HCT116 (cell line): ENCODE results near the gene RRAD. TPM values are rescaled to one million over a fixed set of nuclear protein-coding genes. Genes with fewer than 3 reads are reported as not detected.

Source experiments
- ATAC-seq: fragments of 200-7000 bp; cut with Tn5 transposase; 2 replicates; pipeline ENCODE4 v1.9.1; 2020; ENCODE audit warnings: mild to moderate bottlenecking, moderate library complexity
- BruUV-seq: library from RNA; stranded (reverse); fragments of 400-500 nt; replicated peaks from 2 replicates; lab custom pipeline; 2021; lab: Mats Ljungman, UMichigan
- CTCF ChIA-PET: fragments of 300-600 bp; sonication (Branson Sonifier 250); formaldehyde crosslinking; loops from one replicate; lab custom pipeline; 2021; ENCODE audit warnings: antibody characterized with exemption; lab: Charles Lee
- POLR2A ChIA-PET: fragments of 300-600, 350-600 bp; sonication (Branson Sonifier 250); formaldehyde crosslinking; loops from one replicate; lab custom pipeline; 2021; ENCODE audit warnings: antibody characterized with exemption; lab: Charles Lee
- RAD21 ChIA-PET, 2 experiments: fragments of 300-600 bp; sonication (Branson Sonifier 250); formaldehyde crosslinking; loops; one replicate each; lab custom pipeline; 2023; ENCODE audit warnings: low total read pairs in 2 of 2; ENCODE audit not compliant: uncharacterized antibody in 2 of 2, unreplicated experiment in 2 of 2, low non-redundant PET in 1 of 2; lab: Charles Lee
- DNase-seq: peaks from one replicate; pipeline ENCODE4 v3.0.0-alpha.2; 2010; ENCODE audit warnings: low read depth, low spot score
- H2AFZ ChIP-seq: fragments of 200-600 bp; shearing (Covaris generic), sonication (generic); 2 replicates; pipeline ENCODE4 v1.6.1; 2017; ENCODE audit warnings: low read depth, mixed run types, mixed read lengths, antibody characterized with exemption, low read length; ENCODE audit not compliant: poor library complexity, severe bottlenecking
- H3K27ac ChIP-seq: 2 replicates; pipeline ENCODE4 v1.5.1; 2012; ENCODE audit warnings: low read depth, low read length
- H3K27me3 ChIP-seq: fragments of 200-600 bp; sonication (generic); 2 replicates; pipeline ENCODE4 v1.6.1; 2016; ENCODE audit warnings: mixed run types, low read length, mixed read lengths; ENCODE audit not compliant: insufficient read depth
- H3K36me3 ChIP-seq, 2 experiments: fragments of 200-500 bp in 1 of 2; fragments of 200-600 bp in 1 of 2; sonication (Bioruptor generic) in 1 of 2; sonication (generic) in 1 of 2; 2 replicates each; pipeline versions ENCODE4 v1.5.1 to v1.6.1; 2014 to 2016; ENCODE audit warnings: low read length in 2 of 2, inconsistent platforms in 1 of 2, mixed read lengths in 1 of 2, mixed run types in 1 of 2; ENCODE audit not compliant: insufficient read depth in 2 of 2, control insufficient read depth in 1 of 2
- H3K4me1 ChIP-seq, 2 experiments: fragments of 200-600 bp in 1 of 2; sonication (generic) in 1 of 2; 2 replicates each; pipeline versions ENCODE4 v1.5.1 to v1.6.1; 2012 to 2017; ENCODE audit warnings: low read length in 2 of 2, inconsistent platforms in 1 of 2, mild to moderate bottlenecking in 1 of 2, mixed read lengths in 1 of 2, mixed run types in 1 of 2, moderate library complexity in 1 of 2; ENCODE audit not compliant: insufficient read depth in 2 of 2, control insufficient read depth in 1 of 2
- H3K4me2 ChIP-seq: fragments of 200-600 bp; sonication (generic); 2 replicates; pipeline ENCODE4 v1.6.1; 2017; ENCODE audit warnings: mixed run types, low read length, mixed read lengths
- H3K4me3 ChIP-seq, 2 experiments: fragments of 200-600 bp in 1 of 2; sonication (generic) in 1 of 2; replicated peaks in 1 of 2; 2 replicates each; pipeline ENCODE4 v1.5.1; 2011 to 2016; ENCODE audit warnings: low read length in 2 of 2, control low read depth in 1 of 2, low read depth in 1 of 2, mild to moderate bottlenecking in 1 of 2, mixed read lengths in 1 of 2, mixed run types in 1 of 2
- H3K79me2 ChIP-seq: fragments of 200-600 bp; sonication (generic); 2 replicates; pipeline ENCODE4 v1.6.1; 2017; ENCODE audit warnings: mild to moderate bottlenecking, mixed run types, low read length, moderate library complexity, mixed read lengths; ENCODE audit not compliant: insufficient read depth
- H3K9ac ChIP-seq: fragments of 200-600 bp; sonication (generic); 2 replicates; pipeline ENCODE4 v1.6.1; 2016; ENCODE audit warnings: low read length, mixed read lengths
- H3K9me2 ChIP-seq: fragments of 200-600 bp; sonication (generic), shearing (Covaris generic); 2 replicates; pipeline ENCODE4 v1.6.1; 2017; ENCODE audit warnings: mixed run types, mild to moderate bottlenecking, moderate library complexity; ENCODE audit not compliant: insufficient read depth
- H3K9me3 ChIP-seq, 2 experiments: fragments of 200-500 bp in 1 of 2; fragments of 200-600 bp in 1 of 2; sonication (Bioruptor generic) in 1 of 2; sonication (generic) in 1 of 2; 2 replicates each; pipeline ENCODE4 v1.6.1; 2014 to 2017; ENCODE audit warnings: low read length in 2 of 2, mixed read lengths in 2 of 2, inconsistent platforms in 1 of 2, low read depth in 1 of 2, mild to moderate bottlenecking in 1 of 2, mixed run types in 1 of 2, moderate library complexity in 1 of 2; ENCODE audit not compliant: control insufficient read depth in 1 of 2, insufficient read depth in 1 of 2
- H4K20me1 ChIP-seq: fragments of 200-600 bp; sonication (generic), shearing (Covaris generic); 2 replicates; pipeline ENCODE4 v1.6.1; 2017; ENCODE audit warnings: mixed run types, mild to moderate bottlenecking, moderate library complexity; ENCODE audit not compliant: insufficient read depth
- ELF1 ChIP-seq: IDR thresholded peaks from 2 replicates; pipeline ENCODE4 v1.6.1; 2012; ENCODE audit warnings: low read depth, borderline replicate concordance
- EZH2 ChIP-seq: fragments of 200-600 bp; sonication (generic); IDR thresholded peaks from 2 replicates; pipeline ENCODE4 v1.6.1; 2017; ENCODE audit warnings: antibody characterized with exemption, mixed run types
- intact Hi-C: fragments of 100-400 bp; cut with micrococcal nuclease; formaldehyde crosslinking; loops from 2 replicates; pipeline ENCODE4 v1.10.0; 2022
- total RNA-seq: library from RNA; stranded (reverse); gene quantifications from one replicate; pipeline ENCODE4 v1.2.1, GENCODE V29; 2021; ENCODE audit not compliant: unreplicated experiment
- TF ChIP-seq, protein P1 (sequence below): IDR thresholded peaks from 2 replicates; pipeline ENCODE4 v1.6.1; 2012; ENCODE audit warnings: low read depth
- TF ChIP-seq, protein P2 (sequence below): IDR thresholded peaks from 2 replicates; pipeline ENCODE4 v1.6.1; 2011; ENCODE audit warnings: mild to moderate bottlenecking, low read length, moderate library complexity; ENCODE audit not compliant: insufficient replicate concordance; ENCODE audit errors: extremely low read depth
- TF ChIP-seq, protein P3 (sequence below): IDR thresholded peaks from 2 replicates; pipeline ENCODE4 v1.6.1; 2012

The RRAD gene
- total RNA-seq, 1 experiment from 2014 or later, result 2.2 TPM

DNA sequence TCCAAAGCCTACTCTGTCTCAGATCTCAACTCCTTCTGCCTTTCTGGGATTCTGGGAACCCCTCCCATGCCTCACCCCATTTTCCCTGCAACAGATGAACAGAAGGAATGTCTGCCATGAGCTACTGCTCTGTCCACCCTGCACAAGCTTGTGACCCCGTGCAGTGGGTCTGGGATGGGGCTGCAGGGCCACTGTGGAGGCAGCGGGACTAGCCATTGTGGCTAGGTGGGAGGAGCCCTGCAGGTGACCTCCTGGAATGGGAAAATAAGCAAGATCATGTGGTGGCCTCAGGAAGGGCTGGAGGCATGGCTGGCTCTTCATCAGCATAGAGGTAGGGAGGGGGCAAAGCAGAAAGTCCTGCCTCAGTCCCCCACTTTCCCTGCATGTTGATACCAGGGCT, 31.3 kb downstream of the RRAD start:
- no peak overlapping the region for H2AFZ ChIP-seq
- intact Hi-C loops, result loop anchor here (2.0 to 10.0 kb wide), 2 partner anchors 121 to 211 kb away; partner anchors contain the start of gene PHAF1
- no peaks in the 10 kb centered on the region; a peak in 1 of 4 replicates for H3K36me3 ChIP-seq
- no peak for TF ChIP-seq ELF1
- TF ChIP-seq, protein P1, sequence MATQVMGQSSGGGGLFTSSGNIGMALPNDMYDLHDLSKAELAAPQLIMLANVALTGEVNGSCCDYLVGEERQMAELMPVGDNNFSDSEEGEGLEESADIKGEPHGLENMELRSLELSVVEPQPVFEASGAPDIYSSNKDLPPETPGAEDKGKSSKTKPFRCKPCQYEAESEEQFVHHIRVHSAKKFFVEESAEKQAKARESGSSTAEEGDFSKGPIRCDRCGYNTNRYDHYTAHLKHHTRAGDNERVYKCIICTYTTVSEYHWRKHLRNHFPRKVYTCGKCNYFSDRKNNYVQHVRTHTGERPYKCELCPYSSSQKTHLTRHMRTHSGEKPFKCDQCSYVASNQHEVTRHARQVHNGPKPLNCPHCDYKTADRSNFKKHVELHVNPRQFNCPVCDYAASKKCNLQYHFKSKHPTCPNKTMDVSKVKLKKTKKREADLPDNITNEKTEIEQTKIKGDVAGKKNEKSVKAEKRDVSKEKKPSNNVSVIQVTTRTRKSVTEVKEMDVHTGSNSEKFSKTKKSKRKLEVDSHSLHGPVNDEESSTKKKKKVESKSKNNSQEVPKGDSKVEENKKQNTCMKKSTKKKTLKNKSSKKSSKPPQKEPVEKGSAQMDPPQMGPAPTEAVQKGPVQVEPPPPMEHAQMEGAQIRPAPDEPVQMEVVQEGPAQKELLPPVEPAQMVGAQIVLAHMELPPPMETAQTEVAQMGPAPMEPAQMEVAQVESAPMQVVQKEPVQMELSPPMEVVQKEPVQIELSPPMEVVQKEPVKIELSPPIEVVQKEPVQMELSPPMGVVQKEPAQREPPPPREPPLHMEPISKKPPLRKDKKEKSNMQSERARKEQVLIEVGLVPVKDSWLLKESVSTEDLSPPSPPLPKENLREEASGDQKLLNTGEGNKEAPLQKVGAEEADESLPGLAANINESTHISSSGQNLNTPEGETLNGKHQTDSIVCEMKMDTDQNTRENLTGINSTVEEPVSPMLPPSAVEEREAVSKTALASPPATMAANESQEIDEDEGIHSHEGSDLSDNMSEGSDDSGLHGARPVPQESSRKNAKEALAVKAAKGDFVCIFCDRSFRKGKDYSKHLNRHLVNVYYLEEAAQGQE, result no peak
- TF ChIP-seq, protein P2, sequence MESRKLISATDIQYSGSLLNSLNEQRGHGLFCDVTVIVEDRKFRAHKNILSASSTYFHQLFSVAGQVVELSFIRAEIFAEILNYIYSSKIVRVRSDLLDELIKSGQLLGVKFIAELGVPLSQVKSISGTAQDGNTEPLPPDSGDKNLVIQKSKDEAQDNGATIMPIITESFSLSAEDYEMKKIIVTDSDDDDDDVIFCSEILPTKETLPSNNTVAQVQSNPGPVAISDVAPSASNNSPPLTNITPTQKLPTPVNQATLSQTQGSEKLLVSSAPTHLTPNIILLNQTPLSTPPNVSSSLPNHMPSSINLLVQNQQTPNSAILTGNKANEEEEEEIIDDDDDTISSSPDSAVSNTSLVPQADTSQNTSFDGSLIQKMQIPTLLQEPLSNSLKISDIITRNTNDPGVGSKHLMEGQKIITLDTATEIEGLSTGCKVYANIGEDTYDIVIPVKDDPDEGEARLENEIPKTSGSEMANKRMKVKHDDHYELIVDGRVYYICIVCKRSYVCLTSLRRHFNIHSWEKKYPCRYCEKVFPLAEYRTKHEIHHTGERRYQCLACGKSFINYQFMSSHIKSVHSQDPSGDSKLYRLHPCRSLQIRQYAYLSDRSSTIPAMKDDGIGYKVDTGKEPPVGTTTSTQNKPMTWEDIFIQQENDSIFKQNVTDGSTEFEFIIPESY, result no peak
- no peak for TF ChIP-seq EZH2
- TF ChIP-seq, protein P3, sequence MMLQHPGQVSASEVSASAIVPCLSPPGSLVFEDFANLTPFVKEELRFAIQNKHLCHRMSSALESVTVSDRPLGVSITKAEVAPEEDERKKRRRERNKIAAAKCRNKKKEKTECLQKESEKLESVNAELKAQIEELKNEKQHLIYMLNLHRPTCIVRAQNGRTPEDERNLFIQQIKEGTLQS, result no peak
- no peak overlapping the region for H3K4me2 ChIP-seq
- ChIA-PET RAD21 (no interaction called here), POLR2A (no interaction called here), CTCF (interaction anchor here (1.5 to 2.1 kb wide), 2 partner anchors 261 to 305 kb away, joined by 6 to 8 read pairs; partner anchors contain the start of gene ELMO3)
- no TSS peak for BruUV-seq
- no peak overlapping the region for H3K27ac ChIP-seq
- H3K79me2 ChIP-seq, result no peaks in the 10 kb centered on the region
- no peak for ATAC-seq
- no peaks in the 10 kb centered on the region for H4K20me1 ChIP-seq
- peaks cover 0 to 7% of the 10 kb centered on the region in 2 experiments; a peak in 1 of 4 replicates for H3K4me1 ChIP-seq
- no peak overlapping the region for H3K4me3 ChIP-seq
- H3K9ac ChIP-seq, result no peak overlapping the region
- no peak for DNase-seq
- no peaks in the 10 kb centered on the region for H3K9me3 ChIP-seq
- no peaks in the 10 kb centered on the region for H3K9me2 ChIP-seq
- H3K27me3 ChIP-seq, result no peaks in the 10 kb centered on the region
